Calu3 (cell line): Measurements from ENCODE around the gene PEX11B. TPM values are rescaled to one million over a fixed set of nuclear protein-coding genes. Genes with fewer than 3 reads are reported as not detected.

ENCODE experiments used
- BruUV-seq: library from RNA; stranded (reverse); fragments of 400-500 nt; replicated peaks from 2 replicates; lab custom pipeline; 2021; lab: Mats Ljungman, UMichigan
- CTCF ChIA-PET: fragments of 300-600 bp; sonication (Branson Sonifier 250); formaldehyde crosslinking; loops from one replicate; lab custom pipeline; 2022; ENCODE audit warnings: antibody characterized with exemption; lab: Charles Lee
- DNase-seq: peaks from one replicate; pipeline ENCODE4 v3.0.0; 2022
- H3K27ac Mint-ChIP-seq: one replicate; pipeline ENCODE4 v1.8.0; 2022; ENCODE audit warnings: mixed read lengths; ENCODE audit not compliant: unreplicated experiment
- H3K27me3 Mint-ChIP-seq: one replicate; pipeline ENCODE4 v1.8.0; 2022; ENCODE audit warnings: mixed read lengths; ENCODE audit not compliant: unreplicated experiment
- H3K36me3 Mint-ChIP-seq: one replicate; pipeline ENCODE4 v1.8.0; 2022; ENCODE audit warnings: mild to moderate bottlenecking, moderate library complexity, mixed read lengths; ENCODE audit not compliant: insufficient read depth, unreplicated experiment
- H3K4me1 Mint-ChIP-seq: one replicate; pipeline ENCODE4 v1.8.0; 2022; ENCODE audit warnings: mild to moderate bottlenecking, low read depth, mixed read lengths; ENCODE audit not compliant: unreplicated experiment
- H3K4me3 Mint-ChIP-seq: one replicate; pipeline ENCODE4 v1.8.0; 2022; ENCODE audit warnings: mild to moderate bottlenecking, low read depth, moderate library complexity, mixed read lengths; ENCODE audit not compliant: unreplicated experiment
- H3K9me3 Mint-ChIP-seq: one replicate; pipeline ENCODE4 v1.8.0; 2022; ENCODE audit warnings: low read depth, mixed read lengths; ENCODE audit not compliant: unreplicated experiment
- intact Hi-C: fragments of 100-400 bp; cut with micrococcal nuclease; formaldehyde crosslinking; loops from one replicate; pipeline ENCODE4 v1.10.0; 2022; ENCODE audit not compliant: unreplicated experiment
- total RNA-seq: library from RNA; stranded (reverse); gene quantifications from 2 replicates; pipeline ENCODE4 v1.2.3, GENCODE V29; 2022
- TF ChIP-seq, protein P1 (sequence below): fragments of 200-600 bp; IDR thresholded peaks from one replicate; pipeline ENCODE4 v1.8.0; 2022; ENCODE audit warnings: antibody characterized with exemption; ENCODE audit not compliant: unreplicated experiment

Gene PEX11B
- total RNA-seq, 1 experiment from 2014 or later: 27.3 TPM

DNA sequence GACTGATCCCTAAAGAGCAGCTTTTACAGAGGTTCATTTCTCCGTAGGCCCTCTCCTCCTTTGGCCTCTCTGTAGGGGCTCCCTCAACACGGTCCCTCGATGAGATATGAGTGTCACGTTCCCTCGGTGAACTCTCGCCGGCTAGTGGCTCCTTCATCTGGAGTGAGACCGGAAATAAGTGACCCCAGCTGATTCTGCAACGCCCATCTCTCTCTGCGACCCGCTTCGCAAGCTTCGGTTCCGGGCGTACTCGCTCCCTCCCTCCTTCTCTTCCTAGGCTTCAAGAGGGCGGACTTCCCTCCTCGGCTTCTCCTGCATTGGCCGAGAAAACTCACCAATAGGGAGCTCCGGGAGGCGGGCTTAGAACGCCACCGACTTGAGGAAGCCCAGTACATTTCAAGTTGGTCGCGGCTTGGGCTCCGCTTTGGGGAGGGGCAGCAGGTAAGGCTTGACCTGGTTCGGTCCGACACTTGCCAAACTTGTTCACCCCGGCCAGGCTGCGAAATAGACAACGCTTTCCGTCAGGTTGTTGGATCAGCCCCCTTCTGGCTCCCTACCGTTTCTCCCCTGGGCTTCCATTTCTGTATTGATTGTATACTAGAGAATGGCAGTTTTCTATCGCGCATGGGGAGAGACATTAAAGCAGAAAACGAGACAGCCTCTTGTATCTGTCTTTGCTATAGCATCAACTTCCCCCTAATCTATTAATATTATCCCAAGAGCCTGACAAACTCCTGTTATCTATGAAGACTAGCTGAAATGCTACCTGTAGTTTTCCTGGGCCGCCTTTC, 46.0 kb upstream of the PEX11B start, which contains the start of the genes ANKRD34A and POLR3GL:
Gene ANKRD34A, minus strand, starts transcription at position 248 of the 791 bp plus-strand sequence. CDS start 2,816 bp downstream, outside the sequence.
Gene POLR3GL, plus strand, starts transcription at position 363 of the 791 bp plus-strand sequence. CDS start 10,176 bp downstream, outside the sequence.
- CTCF ChIA-PET: interaction anchor here (0.6 to 2.6 kb wide), 11 partner anchors 13 to 141 kb away, joined by 3 to 20 read pairs (median 3); partner anchors contain the start of genes NUDT17, PIAS3, POLR3C and RBM8A

DNA sequence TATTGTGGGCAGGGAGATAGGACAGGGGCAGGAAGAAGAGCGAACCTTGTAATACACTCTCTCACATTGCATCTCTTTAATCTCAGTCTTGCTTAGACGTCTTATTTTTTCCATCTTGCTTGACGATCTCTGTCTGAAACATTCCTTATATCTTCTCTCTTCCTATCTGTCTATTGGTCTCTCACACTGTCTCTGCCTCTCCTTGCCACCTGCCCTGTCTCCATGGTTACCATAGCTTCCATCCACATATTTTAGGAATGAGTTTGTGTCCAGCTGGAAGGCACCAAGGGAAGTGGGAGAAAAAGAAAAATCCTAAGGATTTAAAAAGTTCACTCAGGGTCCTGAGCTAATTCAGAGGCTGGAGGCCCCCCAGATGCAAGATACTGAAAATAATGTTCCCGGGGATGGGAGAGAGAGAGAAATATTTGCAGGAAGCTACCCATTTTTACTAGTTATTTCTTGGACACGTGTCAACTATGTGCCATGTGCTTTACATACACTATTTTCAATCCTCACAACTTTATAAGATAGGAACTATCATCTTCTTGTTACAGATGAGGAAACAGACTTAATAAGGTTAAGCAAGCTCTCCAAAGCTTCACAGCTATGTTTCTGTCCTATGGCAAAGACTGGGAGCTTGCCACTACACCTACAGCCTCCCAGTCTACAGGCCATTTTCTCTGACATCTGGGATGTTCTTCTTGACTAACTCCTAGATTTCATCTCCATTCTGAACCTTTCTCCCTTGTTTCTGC, 44.9 kb upstream of the PEX11B start:
- peaks cover 27% of the 10 kb centered on the region for H3K36me3 Mint-ChIP-seq
- H3K27ac Mint-ChIP-seq: peak overlapping the region; percentile 74
- intact Hi-C loops: loop anchor here (1.0 to 2.0 kb wide), 2 partner anchors 7 to 37 kb away; partner anchors contain the start of gene RBM8A
- no TSS peak for BruUV-seq
- TF ChIP-seq, protein P1, sequence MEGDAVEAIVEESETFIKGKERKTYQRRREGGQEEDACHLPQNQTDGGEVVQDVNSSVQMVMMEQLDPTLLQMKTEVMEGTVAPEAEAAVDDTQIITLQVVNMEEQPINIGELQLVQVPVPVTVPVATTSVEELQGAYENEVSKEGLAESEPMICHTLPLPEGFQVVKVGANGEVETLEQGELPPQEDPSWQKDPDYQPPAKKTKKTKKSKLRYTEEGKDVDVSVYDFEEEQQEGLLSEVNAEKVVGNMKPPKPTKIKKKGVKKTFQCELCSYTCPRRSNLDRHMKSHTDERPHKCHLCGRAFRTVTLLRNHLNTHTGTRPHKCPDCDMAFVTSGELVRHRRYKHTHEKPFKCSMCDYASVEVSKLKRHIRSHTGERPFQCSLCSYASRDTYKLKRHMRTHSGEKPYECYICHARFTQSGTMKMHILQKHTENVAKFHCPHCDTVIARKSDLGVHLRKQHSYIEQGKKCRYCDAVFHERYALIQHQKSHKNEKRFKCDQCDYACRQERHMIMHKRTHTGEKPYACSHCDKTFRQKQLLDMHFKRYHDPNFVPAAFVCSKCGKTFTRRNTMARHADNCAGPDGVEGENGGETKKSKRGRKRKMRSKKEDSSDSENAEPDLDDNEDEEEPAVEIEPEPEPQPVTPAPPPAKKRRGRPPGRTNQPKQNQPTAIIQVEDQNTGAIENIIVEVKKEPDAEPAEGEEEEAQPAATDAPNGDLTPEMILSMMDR: no peak
- H3K4me3 Mint-ChIP-seq: peak overlapping the region; percentile 89
- DNase-seq: no peak
- CTCF ChIA-PET: interaction anchor here (0.8 to 2.6 kb wide), 8 partner anchors 14 to 140 kb away, joined by 3 to 20 read pairs (median 7); partner anchors contain the start of genes NUDT17, PIAS3, POLR3C and RBM8A
- H3K4me1 Mint-ChIP-seq: peaks cover 50% of the 10 kb centered on the region
- peaks cover 56% of the 10 kb centered on the region for H3K27me3 Mint-ChIP-seq
- no peaks in the 10 kb centered on the region for H3K9me3 Mint-ChIP-seq

More for the DNA sequence above, 46.0 kb upstream of the PEX11B start, which contains the start of the genes ANKRD34A and POLR3GL:
- Mint-ChIP-seq H3K27ac (peak within 1 kb of the TSS; percentile 74), H3K36me3 (peaks cover 27% of the 10 kb centered on the region), H3K4me3 (peak within 1 kb of the TSS; percentile 89), H3K27me3 (peaks cover 45% of the 10 kb centered on the region), H3K9me3 (no peaks in the 10 kb centered on the region), H3K4me1 (peaks cover 48% of the 10 kb centered on the region)
- intact Hi-C loops: loop anchor here (1.0 to 2.0 kb wide), 2 partner anchors 8 to 38 kb away; partner anchors contain the start of gene RBM8A
- TF ChIP-seq, protein P1: no peak
- BruUV-seq: TSS peak; percentile 79
- DNase-seq: peak; percentile 94

DNA sequence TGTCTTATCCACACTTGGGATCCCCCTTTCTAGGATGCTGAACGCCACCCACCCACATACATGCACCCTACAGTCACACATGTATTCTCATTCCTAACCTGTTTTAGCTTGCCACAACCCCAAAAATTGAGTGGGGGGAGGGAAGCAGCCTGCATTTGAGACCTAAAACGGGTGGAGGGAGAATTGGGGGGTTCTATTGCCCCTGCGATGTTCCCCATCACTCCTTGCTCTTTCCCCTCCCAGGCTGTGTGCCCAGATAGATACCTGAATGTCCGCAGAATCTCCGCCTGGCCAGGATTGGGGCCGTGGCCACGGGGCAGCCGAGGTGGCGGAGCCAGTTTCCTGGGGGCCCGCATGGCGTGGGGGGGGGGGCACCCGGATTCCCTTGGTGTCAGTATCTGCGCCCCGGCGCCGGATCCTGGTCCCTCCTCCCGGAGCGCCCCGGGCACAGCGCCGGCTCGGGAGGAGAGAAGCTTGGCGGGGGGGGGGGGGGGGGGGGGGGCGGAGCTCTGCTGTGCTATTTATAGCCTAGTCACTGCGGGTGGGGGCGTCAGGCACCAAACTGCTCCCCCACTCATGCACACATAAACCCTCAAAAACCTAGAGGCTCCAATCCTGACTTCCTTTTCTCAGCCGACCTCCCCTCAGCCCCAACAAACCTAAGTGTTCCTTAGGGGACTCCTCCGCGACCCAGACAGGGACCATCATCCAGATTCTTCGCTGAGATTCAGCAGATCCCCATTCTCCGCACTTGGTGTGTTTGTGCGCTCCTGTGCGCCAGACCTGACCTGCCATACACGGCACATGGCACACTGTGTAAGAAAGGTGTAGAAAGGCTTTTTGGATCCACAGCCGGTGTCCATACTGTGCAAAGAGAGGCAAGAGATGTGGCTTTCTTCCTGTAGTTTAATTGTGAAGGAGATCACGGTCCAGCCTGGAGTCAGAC, 43.9 kb upstream of the PEX11B start:
- intact Hi-C loops: no loop called here

More for the DNA sequence above, 43.9 kb upstream of the PEX11B start:
- CTCF ChIA-PET: interaction anchor here (0.6 to 1.3 kb wide), 3 partner anchors 15 to 70 kb away, joined by 3 to 6 read pairs (median 3); no protein-coding TSS in a partner anchor
- Mint-ChIP-seq H3K27me3 (peaks cover 65% of the 10 kb centered on the region), H3K27ac (no peak overlapping the region), H3K4me3 (peak overlapping the region; percentile 75), H3K36me3 (peaks cover 36% of the 10 kb centered on the region), H3K4me1 (peaks cover 59% of the 10 kb centered on the region), H3K9me3 (no peaks in the 10 kb centered on the region)
- DNase-seq: no peak
- BruUV-seq: no TSS peak
- TF ChIP-seq, protein P1: no peak
